ENCODE results near the gene SLC2A4RG.

The SLC2A4RG gene

DNA sequence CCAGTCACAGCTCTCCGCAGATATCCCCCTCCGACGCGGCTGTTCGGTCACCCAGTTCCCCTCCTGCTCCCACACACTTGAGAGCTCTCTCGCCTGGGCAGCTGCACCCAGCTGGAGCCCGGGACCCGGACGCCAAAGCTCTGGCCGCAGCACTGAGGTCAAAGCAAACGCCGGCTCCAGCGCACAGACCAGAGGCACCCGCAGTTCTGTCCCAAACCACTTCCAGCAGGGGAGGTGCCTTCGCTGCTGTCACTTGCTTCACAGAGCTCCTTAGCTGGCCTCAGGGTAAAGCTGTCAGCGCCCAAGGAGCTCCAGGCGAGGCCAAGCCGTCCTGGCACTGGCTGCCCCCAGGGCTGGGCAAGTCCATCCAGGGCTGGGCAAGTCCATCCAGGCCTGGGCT is 27.9 kb downstream of the SLC2A4RG start:
- Histone ChIP-seq H3K4me3 (ENCODE audit: low read depth in 1 of 5, low read length in 5 of 5) (no peak overlapping the region), H3K36me3 (ENCODE audit: control insufficient read depth in 5 of 5, insufficient read depth in 5 of 5, low read length in 5 of 5) (peaks cover 0 to 42% (median 35%) of the 10 kb centered on the region in 5 donors), H3K27ac (ENCODE audit: low read depth, low read length) (no peak overlapping the region), H3K4me1 (ENCODE audit: control insufficient read depth in 5 of 5, insufficient read depth in 5 of 5, low read length in 5 of 5) (peaks cover 0 to 5% (median 0%) of the 10 kb centered on the region in 5 donors), H3K9ac (ENCODE audit: low read length in 5 of 5) (no peak overlapping the region), H3K9me3 (ENCODE audit: control insufficient read depth in 5 of 5, low read length in 5 of 5) (no peaks in the 10 kb centered on the region), H3K27me3 (ENCODE audit: control insufficient read depth in 5 of 5, insufficient read depth in 4 of 5, low read length in 5 of 5) (no peaks in the 10 kb centered on the region)

DNA sequence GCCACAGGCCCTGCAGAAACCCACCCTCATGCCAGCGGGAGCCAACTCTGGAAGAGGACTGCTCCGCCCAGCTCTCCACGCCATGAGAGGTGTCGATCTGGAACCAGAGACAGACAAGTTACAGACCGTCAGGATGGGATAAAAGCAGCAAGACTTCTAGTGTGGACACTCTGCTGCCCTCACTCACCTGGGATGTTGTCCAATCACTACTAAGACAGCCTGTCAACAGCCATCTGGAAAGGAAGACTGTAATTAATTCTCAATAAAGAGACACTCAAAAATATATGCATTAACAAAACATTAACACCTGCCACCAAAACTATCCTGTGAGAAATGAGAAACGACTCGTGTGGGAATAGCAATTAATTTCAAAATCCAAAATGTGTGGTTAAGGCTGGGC is 28.3 kb downstream of the SLC2A4RG start:
- H3K36me3 ChIP-seq (ENCODE audit: control insufficient read depth in 5 of 5, insufficient read depth in 5 of 5, low read length in 5 of 5) = peaks cover 0 to 42% (median 33%) of the 10 kb centered on the region in 5 donors

DNA sequence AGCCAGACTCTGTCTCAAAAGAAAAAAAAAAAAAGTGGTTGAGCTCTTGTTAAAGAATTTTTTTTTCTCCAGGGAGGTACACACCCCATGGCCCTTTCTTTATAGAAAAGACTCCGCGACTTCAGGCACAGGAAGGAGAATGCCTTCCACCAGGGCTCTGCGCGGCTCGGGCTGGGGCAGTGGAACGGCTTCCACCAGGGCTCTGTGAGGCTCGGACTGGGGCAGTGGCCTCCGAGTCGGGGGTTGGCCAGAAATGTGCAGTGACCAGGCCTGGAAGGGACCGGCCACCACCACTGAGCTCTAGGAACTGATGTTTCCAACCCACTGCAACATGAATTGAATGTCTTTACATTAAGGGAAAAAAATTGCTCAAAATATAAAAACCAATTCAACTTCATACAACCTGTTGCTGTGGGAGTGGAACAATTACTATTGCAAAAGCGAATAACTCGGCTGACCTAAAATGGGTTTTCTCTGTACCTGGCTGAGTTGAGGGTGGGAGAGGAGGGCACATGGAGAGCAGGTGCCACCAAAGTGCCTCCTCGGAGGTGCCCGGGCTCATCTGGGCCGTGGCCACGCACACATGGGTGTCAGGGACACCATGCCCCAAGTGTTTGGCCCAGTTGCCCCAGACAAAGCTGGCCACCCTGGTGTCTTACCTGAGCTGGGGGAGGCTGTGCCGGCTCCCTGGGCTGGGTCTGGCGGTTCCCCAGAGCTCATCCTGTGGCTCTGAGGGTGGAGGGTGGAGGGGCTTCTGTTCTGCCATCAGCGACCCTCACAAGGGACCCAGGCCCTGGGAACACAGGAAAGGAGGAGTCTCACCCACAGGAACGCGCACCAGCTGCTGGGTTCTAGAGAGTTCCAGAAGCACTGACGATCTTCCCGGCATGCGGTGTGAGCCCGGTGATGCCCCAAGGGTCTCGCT is 29.3 kb downstream of the SLC2A4RG start:
- H3K27ac ChIP-seq (ENCODE audit: low read depth, low read length) = no peak overlapping the region
- H3K4me1 ChIP-seq (ENCODE audit: control insufficient read depth in 5 of 5, insufficient read depth in 5 of 5, low read length in 5 of 5) = peaks cover 0 to 18% (median 10%) of the 10 kb centered on the region in 5 donors
- peaks cover 0 to 5% (median 0%) of the 10 kb centered on the region in 5 donors for H3K27me3 ChIP-seq (ENCODE audit: control insufficient read depth in 5 of 5, insufficient read depth in 4 of 5, low read length in 5 of 5)
- no peak overlapping the region for H3K9ac ChIP-seq (ENCODE audit: low read length in 5 of 5)
- H3K4me3 ChIP-seq (ENCODE audit: low read depth in 1 of 5, low read length in 5 of 5) = no peak overlapping the region
- H3K9me3 ChIP-seq (ENCODE audit: control insufficient read depth in 5 of 5, low read length in 5 of 5) = no peaks in the 10 kb centered on the region
- peaks cover 0 to 42% (median 26%) of the 10 kb centered on the region in 5 donors for H3K36me3 ChIP-seq (ENCODE audit: control insufficient read depth in 5 of 5, insufficient read depth in 5 of 5, low read length in 5 of 5)

More for the DNA sequence above, 28.3 kb downstream of the SLC2A4RG start:
- Histone ChIP-seq H3K4me3 (ENCODE audit: low read depth in 1 of 5, low read length in 5 of 5) (no peak overlapping the region), H3K9ac (ENCODE audit: low read length in 5 of 5) (no peak overlapping the region), H3K27me3 (ENCODE audit: control insufficient read depth in 5 of 5, insufficient read depth in 4 of 5, low read length in 5 of 5) (no peaks in the 10 kb centered on the region), H3K4me1 (ENCODE audit: control insufficient read depth in 5 of 5, insufficient read depth in 5 of 5, low read length in 5 of 5) (peaks cover 0 to 9% (median 4%) of the 10 kb centered on the region in 5 donors), H3K9me3 (ENCODE audit: control insufficient read depth in 5 of 5, low read length in 5 of 5) (no peaks in the 10 kb centered on the region), H3K27ac (ENCODE audit: low read depth, low read length) (no peak overlapping the region)

DNA sequence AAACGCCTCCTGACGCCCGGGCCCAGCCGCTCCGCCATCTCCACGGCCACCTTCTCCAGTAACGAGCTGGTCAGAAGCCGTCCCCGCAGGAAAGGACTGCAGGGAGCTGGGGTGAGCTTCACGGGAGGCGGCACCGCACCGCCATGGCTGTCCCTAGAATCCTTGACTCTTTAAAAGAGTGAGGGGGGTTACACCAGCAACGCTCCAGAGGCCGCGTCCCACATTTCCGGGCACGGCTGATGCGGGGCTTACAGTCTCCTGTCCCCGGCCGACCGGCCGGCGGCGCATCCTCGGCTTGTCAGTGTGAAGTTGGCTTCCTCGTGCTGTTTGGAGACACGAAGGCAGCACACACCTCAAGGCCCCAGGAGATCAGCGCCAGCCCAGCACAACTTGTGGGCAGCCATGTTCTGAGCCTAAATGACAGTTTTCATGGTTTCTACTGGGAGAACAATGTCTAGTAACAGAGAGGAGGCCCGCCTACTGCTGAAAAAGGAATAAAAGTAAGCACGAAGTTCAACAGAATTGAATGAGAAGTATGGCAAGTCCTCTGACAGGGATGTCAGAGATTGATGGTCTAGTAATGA is 30.4 kb downstream of the SLC2A4RG start:
- H3K36me3 ChIP-seq (ENCODE audit: control insufficient read depth in 5 of 5, insufficient read depth in 5 of 5, low read length in 5 of 5) = peaks cover 0 to 42% (median 24%) of the 10 kb centered on the region in 5 donors
- H3K4me3 ChIP-seq (ENCODE audit: low read depth in 1 of 5, low read length in 5 of 5) = no peak overlapping the region
- no peaks in the 10 kb centered on the region for H3K9me3 ChIP-seq (ENCODE audit: control insufficient read depth in 5 of 5, low read length in 5 of 5)
- no peak overlapping the region for H3K27ac ChIP-seq (ENCODE audit: low read depth, low read length)
- peaks cover 2 to 24% (median 17%) of the 10 kb centered on the region in 5 donors for H3K4me1 ChIP-seq (ENCODE audit: control insufficient read depth in 5 of 5, insufficient read depth in 5 of 5, low read length in 5 of 5)
- H3K27me3 ChIP-seq (ENCODE audit: control insufficient read depth in 5 of 5, insufficient read depth in 4 of 5, low read length in 5 of 5) = peaks cover 0 to 5% (median 0%) of the 10 kb centered on the region in 5 donors
- no peak overlapping the region for H3K9ac ChIP-seq (ENCODE audit: low read length in 5 of 5)

DNA sequence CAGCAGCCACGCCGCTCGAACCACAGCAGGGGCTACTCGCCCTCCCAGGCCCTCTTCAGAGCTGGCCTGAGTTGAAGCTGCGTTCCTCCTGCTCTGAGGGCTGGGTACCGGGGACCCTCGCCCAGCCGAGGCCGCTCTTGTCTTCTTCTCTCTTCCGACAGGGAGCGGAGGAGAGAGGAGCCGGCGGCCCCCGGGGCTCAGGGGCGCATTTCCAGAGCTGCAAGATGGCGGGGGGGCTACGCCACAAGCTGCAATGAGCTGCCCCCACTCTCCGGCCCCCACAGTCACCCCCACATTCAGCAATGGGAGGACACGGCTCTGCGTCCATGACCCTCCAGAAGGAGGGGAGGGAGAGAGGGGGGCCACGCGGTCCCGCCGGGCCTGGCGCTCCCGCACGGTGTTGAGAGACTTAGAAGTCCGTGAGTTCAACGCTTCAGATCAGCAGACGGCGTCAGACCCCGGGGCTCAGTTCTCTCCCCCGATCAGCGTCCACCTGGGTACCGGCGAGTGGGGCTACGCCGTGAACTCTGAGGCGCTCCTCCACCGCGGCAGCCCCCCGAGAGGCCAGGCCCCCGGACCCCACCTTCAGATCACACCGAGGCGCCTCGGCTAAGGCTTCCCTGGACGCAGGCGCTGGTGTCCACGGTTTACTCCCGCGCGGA is 31.6 kb downstream of the SLC2A4RG start:
- Histone ChIP-seq H3K9me3 (ENCODE audit: control insufficient read depth in 5 of 5, low read length in 5 of 5) (no peaks in the 10 kb centered on the region), H3K27me3 (ENCODE audit: control insufficient read depth in 5 of 5, insufficient read depth in 4 of 5, low read length in 5 of 5) (peaks cover 0 to 5% (median 0%) of the 10 kb centered on the region in 5 donors), H3K4me3 (ENCODE audit: low read depth in 1 of 5, low read length in 5 of 5) (no peak overlapping the region), H3K36me3 (ENCODE audit: control insufficient read depth in 5 of 5, insufficient read depth in 5 of 5, low read length in 5 of 5) (peaks cover 0 to 46% (median 27%) of the 10 kb centered on the region in 5 donors), H3K27ac (ENCODE audit: low read depth, low read length) (no peak overlapping the region), H3K4me1 (ENCODE audit: control insufficient read depth in 5 of 5, insufficient read depth in 5 of 5, low read length in 5 of 5) (peaks cover 2 to 26% (median 23%) of the 10 kb centered on the region in 5 donors), H3K9ac (ENCODE audit: low read length in 5 of 5) (no peak overlapping the region)

DNA sequence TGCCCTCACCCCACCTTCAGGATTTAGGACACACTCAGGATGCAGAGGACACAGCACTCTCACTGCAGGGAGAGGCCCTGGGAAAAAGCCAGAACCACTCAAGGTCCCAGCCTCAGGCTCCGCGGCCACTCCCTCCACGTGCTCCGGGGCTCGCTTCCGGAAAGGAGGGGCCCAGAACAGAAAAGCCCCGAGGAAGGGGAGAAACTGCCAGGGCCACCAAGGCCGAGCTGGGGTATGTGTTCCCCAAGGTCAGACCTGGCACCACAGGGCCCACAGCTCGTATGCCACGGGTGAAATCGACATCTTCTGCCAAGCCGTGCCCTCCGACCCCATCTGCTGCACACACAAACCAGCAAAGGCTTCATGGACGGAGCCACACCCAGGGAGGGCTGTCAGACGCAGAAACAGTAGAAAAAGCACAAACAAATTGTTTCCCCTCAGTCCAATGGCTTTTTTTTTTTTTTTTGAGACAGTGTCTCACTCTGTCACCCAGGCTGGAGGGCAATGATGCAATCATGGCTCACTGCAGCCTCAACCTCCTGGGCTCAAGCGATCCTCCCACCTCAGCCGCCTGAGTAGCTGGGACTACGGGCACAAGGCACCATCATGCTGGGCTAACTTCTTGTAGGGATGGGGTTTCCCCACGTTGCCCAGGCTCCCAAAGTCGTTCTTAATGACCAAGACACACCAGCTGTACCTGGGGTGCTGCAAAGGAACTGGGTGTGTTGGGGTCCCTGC is 33.4 kb downstream of the SLC2A4RG start:
- Histone ChIP-seq H3K4me1 (ENCODE audit: control insufficient read depth in 5 of 5, insufficient read depth in 5 of 5, low read length in 5 of 5) (peaks cover 2 to 26% (median 23%) of the 10 kb centered on the region in 5 donors), H3K36me3 (ENCODE audit: control insufficient read depth in 5 of 5, insufficient read depth in 5 of 5, low read length in 5 of 5) (peaks cover 0 to 33% (median 13%) of the 10 kb centered on the region in 5 donors), H3K4me3 (ENCODE audit: low read depth in 1 of 5, low read length in 5 of 5) (no peak overlapping the region), H3K27ac (ENCODE audit: low read depth, low read length) (no peak overlapping the region), H3K9me3 (ENCODE audit: control insufficient read depth in 5 of 5, low read length in 5 of 5) (no peaks in the 10 kb centered on the region), H3K9ac (ENCODE audit: low read length in 5 of 5) (no peak overlapping the region), H3K27me3 (ENCODE audit: control insufficient read depth in 5 of 5, insufficient read depth in 4 of 5, low read length in 5 of 5) (peaks cover 0 to 5% (median 0%) of the 10 kb centered on the region in 5 donors)

DNA sequence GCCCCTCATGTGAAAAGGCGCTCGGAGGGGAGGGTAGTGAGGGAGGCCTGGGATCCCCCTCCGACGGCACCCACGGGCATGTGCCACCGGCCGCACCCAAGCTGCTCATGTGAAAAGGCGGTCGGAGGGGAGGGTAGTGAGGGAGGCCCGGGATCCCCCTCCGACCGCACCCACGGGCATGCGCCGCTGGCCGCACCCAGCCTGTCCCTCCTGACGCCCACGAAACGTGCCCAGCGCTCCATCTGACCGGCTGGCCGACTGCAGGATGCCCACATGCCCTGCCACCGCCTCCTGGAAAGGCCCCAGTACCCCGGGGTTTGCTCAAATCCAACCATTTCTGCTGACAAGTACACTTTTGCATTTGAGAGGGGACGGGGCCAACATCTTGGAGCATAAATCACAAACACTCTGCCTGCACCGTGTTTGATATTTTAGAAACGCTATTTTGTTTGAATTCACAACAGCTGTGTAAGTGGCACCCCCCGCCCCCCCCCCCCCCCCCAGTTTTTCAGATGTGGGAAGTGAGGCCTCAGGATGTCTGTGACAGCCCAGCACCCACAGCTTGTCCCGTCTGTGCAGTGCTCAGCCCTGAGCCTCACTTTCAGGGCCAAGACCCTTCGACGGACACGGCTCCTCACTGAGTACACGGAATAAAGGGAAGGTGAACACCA is 34.1 kb downstream of the SLC2A4RG start:
- Histone ChIP-seq H3K4me1 (ENCODE audit: control insufficient read depth in 5 of 5, insufficient read depth in 5 of 5, low read length in 5 of 5) (peaks cover 2 to 26% (median 23%) of the 10 kb centered on the region in 5 donors), H3K36me3 (ENCODE audit: control insufficient read depth in 5 of 5, insufficient read depth in 5 of 5, low read length in 5 of 5) (peaks cover 0 to 28% (median 11%) of the 10 kb centered on the region in 5 donors), H3K27me3 (ENCODE audit: control insufficient read depth in 5 of 5, insufficient read depth in 4 of 5, low read length in 5 of 5) (peaks cover 0 to 5% (median 0%) of the 10 kb centered on the region in 5 donors), H3K4me3 (ENCODE audit: low read depth in 1 of 5, low read length in 5 of 5) (no peak overlapping the region), H3K9me3 (ENCODE audit: control insufficient read depth in 5 of 5, low read length in 5 of 5) (no peaks in the 10 kb centered on the region), H3K9ac (ENCODE audit: low read length in 5 of 5) (no peak overlapping the region), H3K27ac (ENCODE audit: low read depth, low read length) (no peak overlapping the region)

DNA sequence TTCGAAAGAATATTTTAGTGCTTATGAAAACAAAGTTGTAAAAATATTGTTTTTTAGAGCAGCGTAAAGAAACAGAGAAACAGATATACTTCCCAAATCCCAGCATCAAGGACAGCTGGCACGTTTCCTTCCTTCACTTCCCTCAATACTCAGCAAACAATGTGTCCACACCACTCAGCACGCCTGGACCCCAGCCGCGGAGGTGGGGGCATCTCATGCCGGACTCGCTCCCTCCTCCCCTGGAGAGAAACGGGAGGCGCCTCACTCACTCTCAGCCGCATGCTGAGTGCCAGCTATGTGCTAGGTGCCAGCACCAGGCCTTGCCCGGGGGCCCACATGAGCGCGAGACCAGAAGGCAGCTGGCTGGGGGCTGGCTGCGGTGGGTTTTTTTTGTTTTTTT is 34.7 kb downstream of the SLC2A4RG start:
- H3K27ac ChIP-seq (ENCODE audit: low read depth, low read length) = no peak overlapping the region
- peaks cover 0 to 22% (median 11%) of the 10 kb centered on the region in 5 donors for H3K36me3 ChIP-seq (ENCODE audit: control insufficient read depth in 5 of 5, insufficient read depth in 5 of 5, low read length in 5 of 5)
- no peak overlapping the region for H3K4me3 ChIP-seq (ENCODE audit: low read depth in 1 of 5, low read length in 5 of 5)
- peaks cover 0 to 5% (median 0%) of the 10 kb centered on the region in 5 donors for H3K27me3 ChIP-seq (ENCODE audit: control insufficient read depth in 5 of 5, insufficient read depth in 4 of 5, low read length in 5 of 5)
- no peaks in the 10 kb centered on the region for H3K9me3 ChIP-seq (ENCODE audit: control insufficient read depth in 5 of 5, low read length in 5 of 5)
- H3K4me1 ChIP-seq (ENCODE audit: control insufficient read depth in 5 of 5, insufficient read depth in 5 of 5, low read length in 5 of 5) = peaks cover 2 to 26% (median 23%) of the 10 kb centered on the region in 5 donors
- H3K9ac ChIP-seq (ENCODE audit: low read length in 5 of 5) = no peak overlapping the region
